SH-SY5Y (cell line): Measurements from ENCODE around the gene DYRK3.

Experiments
- GATA2 ChIP-seq: IDR thresholded peaks from 2 replicates; pipeline ENCODE4 v1.6.1; 2011; ENCODE audit warnings: mild to moderate bottlenecking, low read depth, low read length
- GATA3 ChIP-seq: IDR thresholded peaks from 2 replicates; pipeline ENCODE4 v1.6.1; 2011; ENCODE audit warnings: low read depth, mild to moderate bottlenecking, low read length, moderate library complexity

- TF ChIP-seq GATA2 (no peak), GATA3 (no peak)
Measured at GRCh38 chr1:206682111-206682510, 46.8 kb downstream of the DYRK3 start.
